Memory B cell (primary cell): Measurements from ENCODE around the gene NEU2.

Experiments used
- ATAC-seq: fragments of 150-1000 bp; cut with Tn5 transposase; 2 replicates; pipeline ENCODE4 v1.10.0; 2021; ENCODE audit warnings: low read depth, mild to moderate bottlenecking, moderate library complexity
- DNase-seq, 2 donors: peaks; one replicate each; pipeline ENCODE4 v3.0.0; 2022; ENCODE audit warnings: low spot score in 2 of 2
- H3K27ac Mint-ChIP-seq: one replicate; pipeline ENCODE4 v1.8.0; 2022; ENCODE audit warnings: mild to moderate bottlenecking, moderate library complexity, mixed read lengths
- H3K27me3 Mint-ChIP-seq: one replicate; pipeline ENCODE4 v1.8.0; 2022; ENCODE audit warnings: mixed read lengths
- H3K36me3 Mint-ChIP-seq: one replicate; pipeline ENCODE4 v1.8.0; 2022; ENCODE audit warnings: mild to moderate bottlenecking, mixed read lengths
- H3K4me1 Mint-ChIP-seq: one replicate; pipeline ENCODE4 v1.8.0; 2022; ENCODE audit warnings: mixed read lengths
- H3K4me3 Mint-ChIP-seq: one replicate; pipeline ENCODE4 v1.8.0; 2022; ENCODE audit warnings: mild to moderate bottlenecking, moderate library complexity, mixed read lengths
- H3K9me3 Mint-ChIP-seq: one replicate; pipeline ENCODE4 v1.8.0; 2022; ENCODE audit warnings: mixed read lengths

The NEU2 gene

DNA sequence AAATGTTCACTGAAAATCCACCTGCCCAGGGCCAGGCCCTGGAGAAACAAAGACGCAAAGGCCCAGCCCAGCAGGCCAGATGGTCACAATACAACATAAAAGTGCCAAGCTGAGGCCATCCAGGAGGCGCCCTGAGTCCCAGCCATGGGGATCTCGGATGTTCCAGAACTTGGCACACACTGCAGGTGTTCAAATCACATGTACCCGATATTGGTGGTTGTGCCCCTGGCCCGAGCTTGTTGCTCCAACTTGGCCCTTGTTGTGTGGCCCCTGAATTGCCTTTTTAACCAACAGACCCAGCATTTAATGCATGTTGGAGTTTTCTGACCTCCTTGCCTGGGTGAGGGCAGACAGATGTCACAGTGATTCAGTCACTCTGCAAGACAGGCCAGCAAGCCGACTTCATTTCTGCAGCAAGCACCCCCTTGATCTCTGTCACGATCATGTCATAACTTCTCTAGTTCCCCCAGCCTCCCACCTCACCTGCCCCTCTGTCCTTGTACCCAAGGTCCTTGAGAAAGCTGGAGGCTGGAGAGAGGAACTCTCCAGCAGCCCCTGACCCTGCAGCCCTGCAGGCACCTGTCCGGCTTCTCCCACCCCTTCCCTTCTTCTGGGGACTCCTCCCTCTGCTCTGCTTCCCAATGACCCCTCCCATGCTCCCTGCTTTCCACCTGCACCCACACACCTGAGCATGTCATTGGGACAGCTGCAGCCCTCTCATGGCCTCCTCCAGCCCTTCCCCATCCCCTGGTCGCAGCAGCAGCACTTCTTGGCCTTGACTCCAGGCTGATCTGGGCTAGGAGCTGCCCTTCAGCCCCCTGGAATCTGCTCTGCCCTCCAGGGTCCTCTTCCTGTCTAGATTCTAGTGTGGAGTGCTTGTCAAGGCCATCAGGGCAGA lies 28.6 kb upstream of the NEU2 start:
- Mint-ChIP-seq H3K27ac (no peak overlapping the region), H3K4me1 (no peaks in the 10 kb centered on the region), H3K4me3 (no peak overlapping the region), H3K36me3 (no peaks in the 10 kb centered on the region), H3K27me3 (peaks cover 5% of the 10 kb centered on the region), H3K9me3 (no peaks in the 10 kb centered on the region)
- DNase-seq (no peak), ATAC-seq (no peak)

DNA sequence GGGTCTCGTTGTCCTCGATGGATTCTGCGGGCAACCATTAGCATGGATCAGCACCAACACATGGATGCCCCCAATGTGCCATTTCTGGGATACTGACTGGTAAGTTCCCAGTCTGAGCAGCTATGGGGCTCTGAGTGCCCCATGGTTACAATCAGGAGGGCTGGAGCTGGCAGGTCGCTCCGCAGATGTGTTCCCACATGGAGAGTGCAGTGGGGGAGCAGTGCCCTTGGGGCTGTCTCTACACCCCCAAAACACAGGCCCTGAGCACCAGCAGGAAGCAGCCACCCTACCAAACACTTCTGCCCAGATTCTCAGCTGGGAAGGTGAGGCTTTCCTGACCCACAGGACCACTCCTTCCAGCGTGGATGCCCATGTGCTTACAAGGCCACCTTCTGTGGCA lies 27.4 kb upstream of the NEU2 start:
- H3K4me3 Mint-ChIP-seq: no peak overlapping the region
- no peaks in the 10 kb centered on the region for H3K9me3 Mint-ChIP-seq

DNA sequence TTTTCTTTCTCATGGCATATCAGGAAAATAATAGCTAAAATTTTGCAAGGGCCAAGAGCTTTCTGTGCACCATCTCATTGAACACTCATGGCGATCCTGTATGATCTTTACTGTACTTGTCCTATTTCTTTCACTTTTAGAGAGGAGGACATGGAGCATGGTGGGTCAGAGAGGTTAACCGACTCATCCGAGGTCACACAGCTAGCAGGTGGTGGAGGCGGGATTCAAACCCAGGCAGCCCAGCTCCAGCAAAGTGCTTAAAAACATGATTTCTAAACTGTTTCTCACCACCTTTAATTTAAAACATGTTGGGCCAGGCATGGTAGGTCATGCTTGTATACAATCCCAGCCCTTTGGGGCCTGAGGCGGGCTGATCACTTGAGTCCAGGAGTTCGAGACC lies 25.8 kb upstream of the NEU2 start:
- peaks cover under 1% of the 10 kb centered on the region for H3K4me1 Mint-ChIP-seq
- H3K27ac Mint-ChIP-seq: no peak overlapping the region
- no peak for DNase-seq
- no peak for ATAC-seq
- no peaks in the 10 kb centered on the region for H3K9me3 Mint-ChIP-seq
- H3K36me3 Mint-ChIP-seq: no peaks in the 10 kb centered on the region
- no peak overlapping the region for H3K4me3 Mint-ChIP-seq
- H3K27me3 Mint-ChIP-seq: peaks cover 2% of the 10 kb centered on the region

More for the DNA sequence above, 27.4 kb upstream of the NEU2 start:
- Mint-ChIP-seq H3K27me3 (peaks cover 5% of the 10 kb centered on the region), H3K4me1 (no peaks in the 10 kb centered on the region), H3K36me3 (no peaks in the 10 kb centered on the region), H3K27ac (no peak overlapping the region)
- no peak for DNase-seq
- no peak for ATAC-seq

DNA sequence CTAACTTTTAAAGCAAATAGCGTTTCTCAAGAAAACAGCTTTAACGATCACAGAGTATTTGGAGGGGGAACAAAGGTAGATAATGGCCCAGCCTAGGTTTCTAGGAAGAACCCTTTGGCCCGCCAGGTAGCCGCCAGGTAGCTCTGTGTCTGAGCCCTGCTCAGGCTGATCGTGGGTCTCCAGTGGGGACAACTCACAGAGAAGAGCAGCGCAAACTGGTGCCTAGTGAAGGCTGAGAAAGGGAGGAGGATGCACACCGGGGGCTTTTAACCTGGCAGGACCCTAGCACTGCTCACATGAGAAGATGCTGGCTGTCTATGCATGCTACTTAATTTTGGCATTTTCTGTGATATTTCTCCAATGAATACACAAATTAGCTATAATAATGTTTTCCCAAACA lies 25.2 kb upstream of the NEU2 start:
- Mint-ChIP-seq H3K36me3 (no peaks in the 10 kb centered on the region), H3K4me3 (no peak overlapping the region), H3K9me3 (no peaks in the 10 kb centered on the region), H3K4me1 (peaks cover 3% of the 10 kb centered on the region), H3K27ac (no peak overlapping the region), H3K27me3 (peaks cover 4% of the 10 kb centered on the region)
- no peak for ATAC-seq
- DNase-seq: no peak

DNA sequence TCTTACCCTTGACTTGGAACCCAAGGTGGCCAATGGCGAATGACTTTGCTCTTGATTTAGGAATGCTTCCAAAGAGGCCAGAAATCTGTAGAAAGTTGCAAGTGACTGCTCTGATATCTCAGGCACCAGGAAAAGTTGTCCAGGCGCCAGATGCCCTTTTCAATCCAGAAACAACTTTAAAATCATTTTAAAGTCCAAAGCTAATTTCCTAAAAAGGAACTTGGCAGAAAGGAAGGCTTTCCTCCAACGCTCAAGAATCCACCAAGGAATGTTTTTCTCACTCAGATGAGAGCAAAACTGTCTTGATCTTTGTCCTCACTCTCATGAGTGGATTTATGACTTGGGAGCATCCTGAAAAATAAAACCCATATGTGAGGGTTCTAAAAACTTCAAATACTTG lies 24.7 kb upstream of the NEU2 start:
- peaks cover 4% of the 10 kb centered on the region for H3K27me3 Mint-ChIP-seq
- DNase-seq (no peak), ATAC-seq (no peak)
- no peaks in the 10 kb centered on the region for H3K36me3 Mint-ChIP-seq
- no peaks in the 10 kb centered on the region for H3K9me3 Mint-ChIP-seq
- no peak overlapping the region for H3K4me3 Mint-ChIP-seq
- H3K4me1 Mint-ChIP-seq: peaks cover 3% of the 10 kb centered on the region
- no peak overlapping the region for H3K27ac Mint-ChIP-seq

DNA sequence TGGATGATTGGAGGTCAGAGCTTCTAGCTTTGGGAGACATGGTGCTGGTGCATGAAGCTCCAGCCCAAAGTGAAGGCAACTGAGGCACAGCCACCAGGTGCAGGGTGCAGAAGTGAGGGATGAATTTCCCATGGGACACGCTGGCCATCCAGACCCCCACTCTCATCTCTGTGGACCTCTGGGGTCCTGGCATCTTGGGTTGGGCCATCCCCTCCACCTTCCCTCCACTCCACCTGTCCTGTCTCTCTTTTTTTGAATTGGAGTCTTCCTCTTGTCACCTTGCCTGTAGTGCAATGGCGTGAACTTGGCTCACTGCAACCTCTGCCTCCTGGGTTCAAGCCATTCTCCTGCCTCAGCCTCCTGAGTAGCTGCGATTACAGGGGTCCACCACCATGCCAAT lies 22.8 kb upstream of the NEU2 start:
- ATAC-seq (no peak), DNase-seq (no peak)
- H3K4me3 Mint-ChIP-seq: no peak overlapping the region
- no peak overlapping the region for H3K27ac Mint-ChIP-seq
- no peaks in the 10 kb centered on the region for H3K9me3 Mint-ChIP-seq
- peaks cover 3% of the 10 kb centered on the region for H3K4me1 Mint-ChIP-seq
- H3K27me3 Mint-ChIP-seq: peaks cover 4% of the 10 kb centered on the region
- no peaks in the 10 kb centered on the region for H3K36me3 Mint-ChIP-seq

DNA sequence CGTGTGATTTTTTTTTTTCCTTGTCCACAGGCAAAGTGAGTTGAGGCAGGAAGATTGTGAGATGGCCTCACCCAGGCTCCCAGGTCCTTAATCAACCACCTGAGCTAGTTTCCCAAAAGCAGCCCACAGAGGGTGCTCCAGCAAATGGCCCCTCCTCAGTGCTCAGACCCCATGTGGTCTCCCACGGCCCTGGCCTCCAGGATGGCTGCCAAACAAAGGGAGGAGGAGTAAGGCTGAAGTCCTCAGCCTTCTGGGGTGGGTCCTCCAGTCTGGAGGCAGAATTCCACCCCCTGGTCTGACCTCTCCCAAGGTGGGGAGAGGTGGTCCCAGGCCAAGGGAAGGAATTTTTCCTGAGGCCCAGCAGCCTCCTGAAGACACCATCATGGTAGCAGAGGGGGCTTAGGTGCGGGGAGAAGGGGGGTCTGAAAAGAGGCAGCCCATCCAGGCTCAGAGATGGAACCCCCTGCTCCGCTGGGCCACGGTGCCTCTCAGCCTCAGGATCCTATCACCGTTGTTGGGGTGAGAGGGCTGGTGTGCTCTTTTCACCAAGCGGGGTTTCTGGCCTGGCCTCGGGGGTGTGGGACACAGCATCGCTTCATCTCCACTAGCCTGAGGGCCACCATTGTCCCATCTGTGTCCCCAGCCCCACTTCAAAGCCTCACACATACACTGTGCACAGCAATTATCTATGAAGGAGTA lies 21.8 kb upstream of the NEU2 start:
- Mint-ChIP-seq H3K4me1 (peaks cover 7% of the 10 kb centered on the region), H3K4me3 (no peak overlapping the region), H3K27ac (no peak overlapping the region), H3K27me3 (peaks cover 8% of the 10 kb centered on the region), H3K9me3 (peaks cover 7% of the 10 kb centered on the region), H3K36me3 (peaks cover 4% of the 10 kb centered on the region)
- ATAC-seq: no peak
- no peak for DNase-seq

DNA sequence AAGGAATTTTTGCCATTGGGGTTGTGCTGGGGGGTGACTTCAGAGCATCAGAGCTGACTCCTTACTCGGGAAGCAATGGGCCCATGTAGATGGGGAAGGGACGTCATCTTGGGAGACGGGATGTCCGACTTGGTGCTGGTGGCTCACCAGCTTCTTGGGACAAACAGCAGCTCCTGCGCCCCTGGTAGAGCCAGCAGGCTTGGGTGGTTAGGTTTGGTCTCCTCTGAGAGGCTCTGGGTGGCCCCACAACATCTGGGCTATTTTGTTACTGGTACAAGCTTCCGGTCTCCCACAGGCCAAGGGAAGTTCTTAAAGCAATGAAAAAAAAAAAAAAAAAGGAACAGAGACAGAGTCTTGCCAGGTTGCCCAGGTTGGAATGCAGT lies 21.2 kb upstream of the NEU2 start:
- Mint-ChIP-seq H3K4me1 (peaks cover 7% of the 10 kb centered on the region), H3K9me3 (peaks cover 7% of the 10 kb centered on the region), H3K27ac (no peak overlapping the region), H3K4me3 (no peak overlapping the region), H3K27me3 (peaks cover 8% of the 10 kb centered on the region), H3K36me3 (peaks cover 4% of the 10 kb centered on the region)
- ATAC-seq (no peak), DNase-seq (no peak)

DNA sequence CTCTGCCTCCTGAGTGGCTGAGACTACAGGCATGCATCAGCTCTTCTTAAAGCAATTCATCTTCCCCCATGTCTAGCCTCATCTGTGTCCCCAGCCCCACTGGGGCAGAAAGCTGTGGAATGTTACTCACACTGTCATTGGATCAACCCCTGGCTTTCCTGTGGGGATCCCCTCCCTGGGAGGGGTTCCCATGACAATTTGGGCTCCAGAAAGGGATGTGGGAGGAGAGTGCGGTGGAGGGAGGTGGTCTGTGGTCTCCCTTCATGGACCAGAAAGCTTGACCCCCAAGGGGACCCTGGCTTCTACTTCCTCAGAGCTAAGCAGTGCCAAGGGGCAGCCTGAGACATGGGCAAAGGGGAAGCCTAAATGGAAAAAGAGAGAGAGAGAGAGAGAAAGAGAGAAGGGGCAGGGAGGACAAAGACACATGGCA lies 20.8 kb upstream of the NEU2 start:
- Mint-ChIP-seq H3K4me1 (peaks cover 7% of the 10 kb centered on the region), H3K4me3 (no peak overlapping the region), H3K36me3 (peaks cover 4% of the 10 kb centered on the region), H3K9me3 (peaks cover 7% of the 10 kb centered on the region), H3K27ac (no peak overlapping the region), H3K27me3 (peaks cover 8% of the 10 kb centered on the region)
- DNase-seq (no peak), ATAC-seq (no peak)

DNA sequence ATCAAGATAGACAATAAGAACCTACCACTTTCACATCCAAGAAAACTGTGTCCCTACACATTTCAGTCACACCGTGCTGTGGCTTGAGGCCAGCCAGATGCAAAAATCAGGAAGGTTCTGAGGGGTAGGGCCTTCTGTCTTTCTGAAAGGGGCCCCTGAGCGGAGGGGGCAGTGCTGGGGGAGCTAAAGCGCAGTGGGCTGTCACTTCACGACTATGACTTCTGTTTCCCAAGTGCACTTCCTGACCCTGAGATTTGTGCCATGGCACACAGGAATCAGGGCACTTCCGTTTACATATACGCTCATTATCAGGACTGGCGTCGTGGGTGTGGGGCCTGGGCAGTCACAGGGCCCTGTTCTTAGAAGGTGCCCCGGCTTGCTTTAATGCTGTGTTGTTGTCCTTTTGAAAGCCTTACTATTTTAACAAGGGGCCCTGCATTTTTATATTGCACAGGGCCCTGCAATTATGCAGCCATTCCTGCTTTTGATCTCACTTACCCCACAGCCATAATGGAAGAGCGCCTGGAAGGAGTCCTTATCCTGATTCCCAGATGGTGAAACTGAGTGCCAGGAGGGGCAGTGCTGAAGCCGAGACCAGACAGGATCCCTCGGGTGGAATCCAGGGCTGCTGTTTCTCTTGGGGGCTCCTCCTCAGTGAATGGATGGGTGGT lies 20.0 kb upstream of the NEU2 start:
- Mint-ChIP-seq H3K4me1 (peaks cover 7% of the 10 kb centered on the region), H3K27ac (no peak overlapping the region), H3K9me3 (peaks cover 8% of the 10 kb centered on the region)

DNA sequence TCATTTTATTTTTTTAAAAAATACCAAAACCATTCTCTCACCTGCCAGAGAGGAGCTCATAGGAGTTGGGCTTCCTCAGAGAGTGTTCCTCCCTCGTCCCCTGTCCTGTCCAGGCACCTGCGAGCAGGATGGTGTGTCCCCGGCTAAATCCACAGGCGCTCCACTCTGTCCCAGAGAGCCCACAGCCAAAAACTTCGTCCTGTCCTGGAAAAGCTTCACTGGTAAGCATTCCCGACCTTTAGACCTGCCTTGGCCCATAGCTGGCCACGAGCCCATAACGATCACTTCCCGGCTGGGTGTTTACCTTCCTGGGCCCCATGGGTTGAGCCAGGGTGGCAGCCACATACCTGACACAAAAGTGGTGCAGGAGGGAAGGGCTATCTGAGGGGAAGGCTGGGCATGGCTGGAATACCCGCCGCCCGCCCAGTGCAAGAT lies 19.4 kb upstream of the NEU2 start, which contains the start of gene NGEF:
Gene NGEF (minus strand): TSS at position 230 of the 435 bp plus-strand sequence. CDS start 38,366 bp downstream, outside the sequence.
- DNase-seq: no peak
- Mint-ChIP-seq H3K9me3 (peaks cover 9% of the 10 kb centered on the region), H3K36me3 (peaks cover 4% of the 10 kb centered on the region), H3K27ac (no peak within 1 kb of the TSS), H3K27me3 (peaks cover 8% of the 10 kb centered on the region), H3K4me1 (peaks cover 7% of the 10 kb centered on the region), H3K4me3 (no peak within 1 kb of the TSS)
- no peak for ATAC-seq

More for the DNA sequence above, 20.0 kb upstream of the NEU2 start:
- Mint-ChIP-seq H3K36me3 (peaks cover 4% of the 10 kb centered on the region), H3K27me3 (peaks cover 8% of the 10 kb centered on the region), H3K4me3 (no peak overlapping the region)
- DNase-seq: no peak
- ATAC-seq: no peak

DNA sequence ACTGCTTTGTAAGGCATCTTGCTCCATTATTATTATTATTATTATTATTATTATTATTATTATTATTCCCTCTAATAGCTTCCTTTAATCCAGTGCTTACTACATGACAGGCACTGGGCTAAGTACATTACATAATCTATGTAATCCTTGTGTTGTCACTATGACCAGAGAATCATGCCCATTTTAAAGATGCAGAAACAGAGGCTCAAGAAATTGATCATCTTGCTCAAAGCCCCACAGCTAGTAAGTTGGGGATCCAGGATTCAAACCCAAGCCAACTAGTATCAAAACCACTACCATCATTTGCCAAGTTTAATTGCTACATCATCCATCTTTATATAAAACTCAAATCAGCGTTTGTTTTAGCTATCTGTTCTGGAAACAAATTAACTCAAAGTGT lies 18.8 kb upstream of the NEU2 start:
- H3K4me3 Mint-ChIP-seq: no peak overlapping the region
- peaks cover 7% of the 10 kb centered on the region for H3K4me1 Mint-ChIP-seq
- H3K27ac Mint-ChIP-seq: no peak overlapping the region
- peaks cover 9% of the 10 kb centered on the region for H3K9me3 Mint-ChIP-seq
- peaks cover 4% of the 10 kb centered on the region for H3K36me3 Mint-ChIP-seq
- no peak for DNase-seq
- ATAC-seq: no peak
- H3K27me3 Mint-ChIP-seq: peaks cover 8% of the 10 kb centered on the region

DNA sequence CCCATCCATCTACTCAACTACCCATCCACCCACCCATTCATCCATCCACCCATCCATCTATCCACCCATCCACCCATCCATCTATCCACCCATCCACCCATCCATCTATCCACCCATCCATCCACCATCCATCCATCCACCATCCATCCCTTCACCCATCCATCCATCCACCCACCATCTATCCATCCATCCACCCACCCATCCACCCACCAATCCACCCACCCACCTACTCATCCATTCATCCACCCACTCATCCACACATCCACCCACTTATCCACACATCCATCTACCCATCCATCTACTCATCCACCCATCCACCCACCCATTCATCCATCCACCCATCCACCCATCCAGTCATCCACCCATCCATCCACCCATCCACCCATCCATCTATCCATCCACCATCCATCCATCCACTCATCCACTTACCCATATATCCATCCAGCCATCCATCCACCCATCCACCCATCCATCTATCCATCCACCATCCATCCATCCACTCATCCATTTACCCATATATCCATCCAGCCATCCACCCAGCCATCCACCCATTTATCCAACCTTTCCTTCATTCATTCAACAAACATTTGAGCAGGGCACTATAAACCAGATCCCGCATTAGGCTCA lies 17.3 kb upstream of the NEU2 start:
- H3K4me1 Mint-ChIP-seq: peaks cover 7% of the 10 kb centered on the region
- H3K27ac Mint-ChIP-seq: no peak overlapping the region
- peaks cover 9% of the 10 kb centered on the region for H3K9me3 Mint-ChIP-seq
- no peak overlapping the region for H3K4me3 Mint-ChIP-seq
- ATAC-seq (no peak), DNase-seq (no peak)
- peaks cover 4% of the 10 kb centered on the region for H3K36me3 Mint-ChIP-seq
- peaks cover 8% of the 10 kb centered on the region for H3K27me3 Mint-ChIP-seq

DNA sequence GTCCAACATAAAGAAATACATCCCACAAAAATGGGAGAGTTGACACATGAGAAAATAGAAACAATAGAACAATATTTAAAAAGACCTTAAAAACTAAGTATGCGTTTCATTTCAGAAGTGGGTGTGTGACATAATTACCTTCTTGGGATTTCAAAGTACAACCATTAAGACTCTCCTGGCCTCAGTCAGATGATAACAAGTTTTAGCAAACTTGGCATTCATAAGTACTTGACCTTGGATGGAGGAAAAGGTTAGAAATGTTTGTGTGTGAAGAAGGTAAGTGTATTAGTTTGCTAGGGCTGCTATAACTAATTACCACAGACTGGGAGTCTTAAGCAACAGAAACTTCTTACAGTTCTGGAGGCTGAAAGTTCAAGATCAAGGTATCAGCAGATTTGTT lies 14.5 kb upstream of the NEU2 start:
- Mint-ChIP-seq H3K9me3 (peaks cover 13% of the 10 kb centered on the region), H3K36me3 (peaks cover 4% of the 10 kb centered on the region), H3K27me3 (peaks cover 6% of the 10 kb centered on the region), H3K27ac (no peak overlapping the region), H3K4me3 (no peak overlapping the region), H3K4me1 (peaks cover 4% of the 10 kb centered on the region)
- DNase-seq (no peak), ATAC-seq (no peak)
